HG03196 (cell line): Measurements from ENCODE around the gene SERAC1.
"Not testable (repeated sequence)": the region's sequence is repeated elsewhere in the genome, so short reads cannot be mapped to it uniquely, and the experiment has no call there.

Experiments used
- ATAC-seq: cut with Tn5 transposase; IDR thresholded peaks from one replicate; pipeline ENCODE4 v1.9.1; 2021; ENCODE audit not compliant: unreplicated experiment

Gene SERAC1

GRCh38 chr6:158175111-158175510, 7.0 kb upstream of the SERAC1 start:
- ATAC-seq, result no peak

- ATAC-seq, result no peak
These were observed 6.5 kb upstream of the SERAC1 start for GRCh38 chr6:158174514-158174913.

DNA sequence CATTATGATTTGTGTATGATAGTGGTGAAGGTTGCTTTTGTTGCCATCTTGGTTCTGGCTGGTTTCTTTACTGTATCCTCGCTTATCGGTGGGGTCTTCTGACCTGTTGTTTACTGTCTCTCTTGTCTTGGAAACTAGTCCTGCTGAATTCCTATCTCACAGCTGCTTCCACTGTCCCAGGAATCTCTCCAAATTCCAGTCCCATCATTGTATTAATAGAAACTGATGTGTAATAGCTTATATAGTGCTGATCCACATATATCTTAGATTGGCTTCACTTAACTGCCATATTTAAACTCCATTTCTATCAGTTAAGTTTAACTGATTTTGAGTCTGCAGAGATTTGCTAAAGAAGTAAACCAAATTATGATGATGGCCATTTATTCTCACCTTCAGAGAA, 6.0 kb upstream of the SERAC1 start:
- no peak for ATAC-seq

DNA sequence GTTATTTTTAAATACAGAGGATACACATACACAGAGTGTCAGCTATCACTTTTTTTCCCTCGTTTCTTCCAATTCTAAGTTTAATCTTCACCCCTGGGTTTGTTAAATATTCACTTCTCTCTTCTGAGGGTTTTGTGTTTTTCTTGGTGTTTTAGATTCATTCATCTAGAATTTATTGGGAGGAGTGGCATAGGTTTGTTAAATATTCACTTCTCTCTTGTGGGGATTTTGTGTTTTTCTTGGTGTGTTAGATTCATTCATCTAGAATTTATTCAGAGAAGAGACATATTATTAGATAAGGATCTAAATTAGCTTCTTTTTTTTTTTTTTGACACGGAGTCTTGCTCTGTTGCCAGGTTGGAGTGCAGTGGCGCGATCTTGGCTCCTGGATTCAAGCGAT, 3.9 kb upstream of the SERAC1 start:
- no peak for ATAC-seq

GRCh38 chr6:158170656-158171081, 2.6 kb upstream of the SERAC1 start:
- no peak for ATAC-seq

- ATAC-seq, result not testable (repeated sequence)
These were observed 1.6 kb upstream of the SERAC1 start for GRCh38 chr6:158169634-158170033.

GRCh38 chr6:158165919-158166416, 2.1 kb downstream of the SERAC1 start:
- no peak for ATAC-seq

DNA sequence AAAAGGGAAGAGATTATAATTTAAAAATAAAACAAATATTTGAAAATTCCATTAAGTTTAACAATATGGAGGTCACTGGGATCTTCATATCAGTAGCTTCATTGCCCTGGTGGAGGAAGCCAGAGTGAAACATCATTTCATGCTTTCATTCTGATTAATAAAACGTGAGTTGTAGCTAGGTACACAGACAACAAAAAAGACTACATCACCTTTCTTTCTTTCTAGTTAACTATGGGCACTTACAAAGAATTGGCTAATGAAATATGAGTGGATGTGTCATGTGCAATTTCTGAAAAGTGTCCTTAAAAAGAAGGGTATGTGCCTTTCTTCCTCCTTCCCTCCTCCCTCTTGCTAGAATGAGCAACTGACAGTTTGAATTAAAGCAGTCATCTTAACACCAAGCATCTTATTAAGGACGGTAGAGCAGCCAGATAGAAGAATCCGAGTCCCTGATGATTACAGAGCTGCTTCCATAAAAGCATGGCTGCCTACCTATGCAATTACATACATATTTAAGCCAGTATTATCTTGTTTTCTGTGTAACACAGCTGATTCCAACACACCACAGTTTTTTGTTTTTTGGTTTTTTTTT, 3.4 kb downstream of the SERAC1 start:
- no peak for ATAC-seq

GRCh38 chr6:158161566-158162254, 6.4 kb downstream of the SERAC1 start:
- ATAC-seq, result no peak

DNA sequence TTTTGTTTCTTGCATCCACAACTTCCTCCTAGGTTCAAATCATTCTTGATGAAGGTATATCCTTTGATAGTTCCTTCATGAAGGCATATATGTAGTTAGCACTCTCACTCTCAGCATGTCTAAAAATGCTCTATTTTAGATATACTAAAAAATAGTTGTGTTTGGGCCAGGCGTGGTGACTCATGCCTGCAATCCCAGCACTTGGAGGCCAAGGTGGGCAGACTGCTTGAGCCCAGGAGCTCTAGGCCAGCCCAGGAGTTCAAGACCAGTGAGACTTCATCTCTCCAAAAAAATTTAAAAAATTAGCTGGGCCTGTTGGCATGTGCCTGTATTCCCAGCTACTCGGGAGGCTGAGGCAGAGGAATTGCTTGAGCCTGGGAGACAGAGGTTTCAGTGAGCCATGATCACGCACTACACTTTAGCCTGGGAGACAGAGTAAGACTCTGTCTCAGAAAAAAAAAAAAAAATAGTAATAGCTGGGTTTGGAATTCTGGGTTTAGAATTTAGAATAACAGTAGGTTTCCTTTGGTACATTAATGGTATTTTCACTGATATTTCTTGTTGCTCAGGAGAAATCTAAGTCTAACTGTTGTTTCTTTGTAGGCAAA, 7.0 kb downstream of the SERAC1 start:
- no peak for ATAC-seq

DNA sequence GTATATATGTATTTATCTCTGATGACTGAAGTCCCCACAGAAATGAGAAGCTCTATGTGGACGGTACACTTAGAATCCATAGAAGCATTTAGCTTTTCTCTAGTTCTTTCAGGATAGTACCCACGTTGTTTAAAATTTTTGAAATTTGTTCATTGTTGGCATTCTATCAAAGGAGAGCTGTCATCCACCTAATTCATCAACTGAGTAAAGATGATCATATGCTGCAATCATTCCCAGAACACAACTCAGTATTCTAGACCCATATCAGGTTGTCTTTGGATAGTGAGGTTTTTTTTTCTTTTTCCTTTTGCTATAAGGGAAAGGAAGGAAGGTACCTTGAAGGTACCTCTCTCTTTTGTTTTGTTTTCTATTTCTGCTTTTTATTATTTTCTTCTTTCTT, 9.3 kb downstream of the SERAC1 start:
- no peak for ATAC-seq

- ATAC-seq, result no peak
These were observed 9.9 kb downstream of the SERAC1 start for GRCh38 chr6:158158123-158158522.

DNA sequence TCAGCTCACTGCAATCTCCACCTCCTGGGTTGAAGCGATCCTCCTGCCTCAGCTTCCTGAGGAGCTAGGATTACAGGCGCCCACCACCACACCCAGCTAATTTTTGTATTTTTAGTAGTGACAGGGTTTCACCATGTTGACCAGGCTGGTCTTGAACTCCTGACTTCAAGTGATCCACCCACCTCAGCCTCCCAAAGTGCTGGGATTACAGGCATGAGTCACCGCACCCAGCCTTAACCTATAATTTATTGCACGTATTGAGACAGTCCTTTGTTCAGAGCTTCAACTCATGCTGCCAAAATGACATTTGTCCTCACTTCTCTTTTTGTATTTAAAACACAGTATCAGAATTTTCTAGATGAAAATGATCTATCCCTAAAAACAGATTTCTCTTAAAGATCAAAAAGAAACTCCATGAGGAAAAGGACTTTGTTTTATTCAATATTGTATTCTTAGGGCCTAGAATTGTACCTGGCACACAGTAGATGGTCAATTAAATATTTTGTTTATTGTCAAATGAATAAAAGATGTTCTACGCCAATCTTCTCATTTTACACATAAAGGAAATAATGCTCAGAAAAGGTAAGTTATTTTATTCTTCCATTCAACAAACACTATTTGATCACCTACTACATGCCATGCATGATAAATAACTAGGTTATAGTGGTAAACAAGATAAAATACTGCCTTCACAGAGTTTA, 10.8 kb downstream of the SERAC1 start:
- ATAC-seq, result no peak

GRCh38 chr6:158154816-158155215, 13.2 kb downstream of the SERAC1 start:
- no peak for ATAC-seq

DNA sequence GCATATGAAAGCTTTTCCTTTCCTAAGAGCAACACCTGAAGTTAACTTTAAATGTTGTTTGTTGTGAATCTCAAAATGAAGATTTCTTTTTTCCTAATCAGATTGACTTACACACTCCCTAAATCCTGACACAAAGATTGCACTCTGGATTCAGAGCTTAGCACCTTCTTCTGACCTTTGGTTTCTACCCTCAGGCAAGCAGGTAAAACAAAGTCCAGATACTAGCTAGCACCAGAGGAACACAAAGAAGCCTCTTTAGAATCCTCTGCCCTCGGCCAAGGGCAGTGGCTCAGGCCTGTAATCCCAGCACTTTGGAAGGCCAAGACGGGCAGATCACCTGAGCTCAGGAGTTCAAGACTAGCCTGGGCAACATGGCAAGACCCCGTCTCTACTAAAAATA, 14.5 kb downstream of the SERAC1 start:
- no peak for ATAC-seq

DNA sequence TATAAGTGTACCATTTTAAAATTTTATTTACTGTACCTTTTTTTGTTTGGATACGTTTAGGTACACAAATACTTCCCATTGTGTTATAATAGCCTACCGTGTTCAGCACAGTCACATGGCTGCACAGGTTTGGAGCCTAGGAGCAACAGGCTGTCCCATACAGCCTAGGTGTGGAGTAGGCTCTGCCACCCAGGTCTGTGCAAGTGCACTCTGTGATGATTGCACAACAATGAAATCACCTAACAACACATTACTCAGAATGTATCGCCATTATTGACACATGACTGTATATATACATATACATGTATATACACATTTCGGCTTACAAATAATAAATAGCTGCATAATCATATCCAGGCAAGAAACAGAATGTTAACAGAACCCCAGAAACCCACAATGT, 15.4 kb downstream of the SERAC1 start:
- no peak for ATAC-seq

- not testable (repeated sequence) for ATAC-seq
These were observed 16.0 kb downstream of the SERAC1 start for GRCh38 chr6:158152025-158152424.

- no peak for ATAC-seq
These were observed 17.4 kb downstream of the SERAC1 start for GRCh38 chr6:158150701-158151100.

- no peak for ATAC-seq
These were observed 18.4 kb downstream of the SERAC1 start for GRCh38 chr6:158149641-158150040.

DNA sequence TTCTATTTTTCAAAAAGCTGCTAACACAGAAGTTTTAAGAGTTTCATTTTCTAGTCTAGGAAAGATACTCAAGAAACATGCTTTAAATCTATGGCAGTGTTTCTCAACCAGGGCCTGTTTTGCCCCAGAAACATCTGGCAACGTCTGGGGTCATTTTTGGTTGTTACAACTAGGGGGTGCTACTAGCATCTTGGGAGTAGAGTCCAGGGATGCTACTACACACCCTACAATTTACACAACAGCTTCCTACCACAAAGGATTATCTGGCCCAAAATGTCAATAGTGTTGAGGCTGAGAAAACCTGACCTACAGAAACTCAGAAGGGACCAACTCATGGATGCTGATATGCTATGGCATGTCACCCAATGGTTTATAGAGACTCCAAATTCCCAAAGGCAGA, 24.4 kb downstream of the SERAC1 start:
- no peak for ATAC-seq

- ATAC-seq, result no peak
These were observed 25.3 kb downstream of the SERAC1 start for GRCh38 chr6:158142789-158143188.

DNA sequence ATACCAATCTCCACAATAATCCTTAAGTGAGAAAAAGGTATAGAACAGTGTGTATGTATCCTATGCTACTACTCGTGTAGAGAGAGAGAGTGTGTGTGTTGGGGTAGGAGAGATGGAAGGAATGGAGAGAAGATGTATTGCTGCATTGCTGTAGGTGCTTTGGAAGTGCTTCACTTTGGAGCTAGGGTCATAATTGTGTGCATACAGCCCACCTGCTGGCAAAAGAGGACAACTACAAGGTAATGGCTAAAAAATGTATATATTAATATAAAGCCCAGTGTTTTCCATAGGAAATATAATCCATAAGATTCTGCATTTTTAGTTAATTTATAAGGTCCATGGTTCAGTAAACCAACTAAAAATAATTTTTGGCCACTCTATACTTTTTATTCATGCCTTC, 36.1 kb downstream of the SERAC1 start:
- ATAC-seq, result no peak
